Fibroblast of the aortic adventitia (primary cell): ENCODE measurements around the gene PHF2. TPM values are rescaled to one million over a fixed set of nuclear protein-coding genes. Genes with fewer than 3 reads are reported as not detected.

Experiments used
- DNase-seq: peaks from one replicate; pipeline ENCODE4 v3.0.0-alpha.2; 2010; ENCODE audit warnings: low read depth
- H3K4me3 ChIP-seq: 2 replicates; pipeline ENCODE4 v1.5.1; 2011; ENCODE audit warnings: low read depth, mild to moderate bottlenecking, control low read depth, low read length, moderate library complexity
- total RNA-seq: library from RNA; depleted of rRNA; stranded (reverse); fragments of >200 nt; gene quantifications from 2 replicates; pipeline ENCODE4 v1.2.3, GENCODE V29; 2012; ENCODE audit warnings: low replicate concordance
- TF ChIP-seq, protein P1 (sequence below): IDR thresholded peaks from 2 replicates; pipeline ENCODE4 v1.5.1; 2011; ENCODE audit warnings: mild to moderate bottlenecking, low read length, control low read depth, inconsistent platforms; ENCODE audit not compliant: insufficient read depth

Gene PHF2
- total RNA-seq, 1 donor: 14.2 TPM

DNA sequence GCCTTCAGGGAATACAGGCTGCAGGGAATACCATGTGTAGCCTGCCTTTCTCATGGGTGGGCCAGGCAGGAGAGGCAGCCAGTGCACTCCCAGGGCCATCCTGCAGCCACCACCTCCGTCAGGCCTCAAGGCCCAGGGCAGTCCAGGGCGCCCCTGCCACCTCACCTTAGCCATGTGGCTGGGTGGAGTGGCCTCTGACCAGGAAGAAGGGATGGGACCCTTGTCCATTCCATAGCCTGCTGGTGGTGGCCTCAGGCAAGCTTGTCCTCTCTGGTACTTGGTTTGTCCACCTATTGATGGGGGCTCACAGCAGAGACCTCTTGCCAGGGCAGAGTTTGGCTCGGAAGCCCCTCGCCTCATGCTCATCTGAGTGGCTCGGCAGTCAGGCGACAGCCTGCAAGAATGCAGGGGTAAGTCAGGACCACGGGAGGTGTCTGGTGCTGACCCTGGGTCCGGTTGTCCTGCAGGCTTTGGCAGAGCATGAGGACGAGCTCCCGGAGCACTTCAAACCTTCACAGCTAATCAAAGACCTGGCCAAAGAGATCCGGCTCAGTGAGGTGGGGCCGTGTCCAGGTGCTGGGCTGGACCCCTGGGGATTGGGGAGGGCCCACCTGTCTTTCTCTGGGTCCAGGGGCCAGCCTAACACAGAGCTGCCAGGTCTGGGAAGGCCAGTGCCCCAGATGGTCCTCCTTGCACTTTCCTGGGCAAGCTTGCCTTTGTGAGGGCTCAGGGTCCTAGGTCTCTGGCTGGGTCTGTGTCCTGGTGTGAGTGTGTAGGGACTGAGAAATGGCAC is 82.9 kb downstream of the PHF2 start:
- no peak for DNase-seq
- no peak overlapping the region for H3K4me3 ChIP-seq
- TF ChIP-seq, protein P1, sequence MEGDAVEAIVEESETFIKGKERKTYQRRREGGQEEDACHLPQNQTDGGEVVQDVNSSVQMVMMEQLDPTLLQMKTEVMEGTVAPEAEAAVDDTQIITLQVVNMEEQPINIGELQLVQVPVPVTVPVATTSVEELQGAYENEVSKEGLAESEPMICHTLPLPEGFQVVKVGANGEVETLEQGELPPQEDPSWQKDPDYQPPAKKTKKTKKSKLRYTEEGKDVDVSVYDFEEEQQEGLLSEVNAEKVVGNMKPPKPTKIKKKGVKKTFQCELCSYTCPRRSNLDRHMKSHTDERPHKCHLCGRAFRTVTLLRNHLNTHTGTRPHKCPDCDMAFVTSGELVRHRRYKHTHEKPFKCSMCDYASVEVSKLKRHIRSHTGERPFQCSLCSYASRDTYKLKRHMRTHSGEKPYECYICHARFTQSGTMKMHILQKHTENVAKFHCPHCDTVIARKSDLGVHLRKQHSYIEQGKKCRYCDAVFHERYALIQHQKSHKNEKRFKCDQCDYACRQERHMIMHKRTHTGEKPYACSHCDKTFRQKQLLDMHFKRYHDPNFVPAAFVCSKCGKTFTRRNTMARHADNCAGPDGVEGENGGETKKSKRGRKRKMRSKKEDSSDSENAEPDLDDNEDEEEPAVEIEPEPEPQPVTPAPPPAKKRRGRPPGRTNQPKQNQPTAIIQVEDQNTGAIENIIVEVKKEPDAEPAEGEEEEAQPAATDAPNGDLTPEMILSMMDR: no peak

DNA sequence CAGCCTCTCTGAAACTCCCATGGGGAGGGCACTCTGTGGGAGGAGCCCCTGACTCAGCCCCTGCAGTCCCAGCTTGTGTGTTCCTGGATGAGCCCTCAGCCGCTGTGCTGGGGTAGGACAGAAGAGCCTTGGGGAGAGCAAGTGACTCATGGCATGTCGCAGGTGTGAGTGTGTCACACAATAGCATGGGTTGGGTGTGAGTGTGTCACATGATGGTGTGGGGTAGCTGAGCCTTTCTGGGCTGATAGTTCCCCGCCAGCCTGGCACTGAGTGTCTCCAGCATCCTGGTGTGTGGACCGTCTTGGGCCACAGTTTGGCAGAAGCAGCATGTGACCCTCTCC is 83.4 kb downstream of the PHF2 start:
- no peak overlapping the region for H3K4me3 ChIP-seq
- TF ChIP-seq, protein P1: no peak
- DNase-seq: no peak

DNA sequence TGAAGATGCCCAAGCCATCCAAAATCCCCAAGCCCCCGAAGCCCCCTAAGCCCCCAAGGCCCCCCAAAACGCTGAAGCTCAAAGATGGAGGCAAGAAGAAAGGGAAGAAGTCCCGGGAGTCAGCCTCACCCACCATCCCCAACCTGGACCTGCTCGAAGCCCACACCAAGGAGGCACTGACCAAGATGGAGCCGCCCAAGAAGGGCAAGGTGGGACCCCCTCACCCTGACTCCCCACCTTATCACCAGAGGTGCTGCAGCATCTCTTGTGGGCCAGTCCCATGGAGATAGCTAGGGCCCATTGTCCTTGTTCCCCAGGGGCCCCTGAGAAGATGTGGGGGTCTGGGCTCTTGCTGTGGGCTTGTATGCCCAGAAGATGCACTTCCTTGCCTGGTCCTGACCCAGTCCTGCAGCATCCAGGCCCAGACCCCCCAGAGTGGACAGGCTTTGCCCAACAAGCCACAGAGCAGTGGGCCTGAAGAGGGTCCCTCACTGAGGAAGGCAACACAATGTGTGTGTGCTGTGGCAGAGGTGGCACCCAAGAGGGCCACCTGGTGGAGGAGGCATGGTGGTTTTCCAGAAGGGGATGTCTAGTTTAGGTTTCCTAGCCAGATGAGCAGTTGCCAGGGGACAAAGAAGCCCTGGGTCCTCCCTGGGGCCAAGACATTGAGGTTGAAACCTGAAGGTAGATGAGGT is 84.1 kb downstream of the PHF2 start:
- H3K4me3 ChIP-seq: no peak overlapping the region
- TF ChIP-seq, protein P1: no peak
- DNase-seq: no peak

DNA sequence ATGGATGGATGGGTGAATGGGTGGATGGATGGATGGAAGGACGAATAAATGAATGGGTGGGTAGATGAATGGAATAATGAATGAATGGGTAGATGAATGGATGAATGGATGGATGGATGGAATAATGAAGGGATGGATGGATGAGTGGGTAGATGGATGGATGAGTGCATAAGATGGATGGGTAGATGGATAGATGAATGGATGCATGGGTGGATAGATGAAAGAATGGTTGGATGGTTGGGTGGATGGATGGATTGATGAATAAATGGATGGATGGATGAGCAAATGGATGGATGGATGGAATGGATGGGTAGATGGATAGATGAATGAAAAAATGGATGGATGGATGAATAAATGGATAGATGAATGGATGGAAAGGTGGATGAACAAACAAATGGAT is 85.2 kb downstream of the PHF2 start:
- DNase-seq: no peak
- no peak overlapping the region for H3K4me3 ChIP-seq
- TF ChIP-seq, protein P1: no peak

DNA sequence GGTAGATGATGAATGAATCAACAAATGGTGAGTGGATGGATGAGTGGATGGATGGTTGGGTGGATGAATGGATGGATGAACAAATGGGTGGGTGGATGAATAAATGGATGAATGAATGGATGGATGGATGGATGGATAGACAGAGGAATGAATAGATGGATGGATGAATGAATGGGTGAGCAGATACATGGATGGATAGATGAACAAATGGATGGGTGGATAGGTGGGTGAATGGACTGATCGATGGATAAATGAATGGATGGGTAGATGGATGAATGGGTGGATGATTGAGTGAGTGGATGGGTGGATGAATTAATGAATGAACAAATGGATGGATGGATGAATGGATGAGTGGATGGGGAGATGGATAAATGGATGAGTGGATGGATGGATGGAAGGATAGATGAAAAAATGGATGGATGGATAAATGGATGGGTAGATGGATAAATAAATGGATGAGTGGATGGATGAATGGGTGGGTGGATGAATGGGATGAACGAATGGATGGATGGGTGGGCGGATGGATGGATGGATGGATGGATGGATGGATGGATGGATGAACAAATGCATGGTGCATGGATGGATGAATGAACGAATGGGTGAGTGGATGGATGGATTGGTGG is 85.7 kb downstream of the PHF2 start:
- DNase-seq: no peak
- TF ChIP-seq, protein P1: no peak
- no peak overlapping the region for H3K4me3 ChIP-seq

DNA sequence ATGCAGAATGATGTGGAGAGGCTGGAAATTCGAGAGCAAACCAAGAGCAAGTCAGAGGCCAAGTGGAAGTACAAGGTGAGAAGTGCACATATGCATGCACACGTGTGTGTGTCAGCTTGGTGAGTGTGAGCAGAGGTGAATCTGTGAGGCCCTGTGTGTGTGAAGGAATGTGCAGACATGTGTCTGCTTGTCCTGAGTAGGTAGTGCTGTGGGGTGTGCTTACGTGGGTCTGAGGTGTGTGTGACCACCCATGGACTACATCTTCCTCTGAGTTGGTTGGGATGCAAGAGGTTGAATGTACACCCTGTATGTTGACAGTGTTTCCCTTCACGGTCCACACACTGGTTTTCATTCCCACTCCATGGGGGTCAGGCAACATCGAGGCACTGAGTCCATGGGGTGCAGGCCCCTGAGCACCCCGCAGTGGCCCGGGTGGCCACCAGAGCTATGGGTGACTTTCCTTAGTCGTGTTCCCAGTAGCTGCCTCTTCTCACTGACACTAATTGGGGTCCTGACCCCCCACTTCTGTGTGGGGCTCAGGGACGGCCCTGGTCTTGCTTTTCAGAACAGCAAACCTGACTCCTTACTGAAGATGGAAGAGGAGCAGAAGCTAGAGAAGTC is 86.7 kb downstream of the PHF2 start:
- DNase-seq: no peak
- H3K4me3 ChIP-seq: no peak overlapping the region
- TF ChIP-seq, protein P1: no peak
